Neutrophil (primary cell): ENCODE results near the gene TBX4.

Source experiments
- H3K27ac ChIP-seq: fragments of 200-600 bp; sonication (generic); 2 replicates; pipeline ENCODE4 v1.5.1; 2016; ENCODE audit warnings: mild to moderate bottlenecking, moderate library complexity
- H3K27me3 ChIP-seq: fragments of 200-600 bp; sonication (generic); 2 replicates; pipeline ENCODE4 v1.6.0; 2016; ENCODE audit warnings: mild to moderate bottlenecking
- H3K36me3 ChIP-seq: fragments of 200-600 bp; sonication (generic); 2 replicates; pipeline ENCODE4 v1.5.1; 2017
- H3K4me1 ChIP-seq, 2 experiments: fragments of 200-600 bp in 1 of 2; sonication (generic) in 1 of 2; 1 replicate in 1 of 2; 2 replicates in 1 of 2; pipeline versions ENCODE4 v1.5.1 to v1.6.1; 2013 to 2016; ENCODE audit warnings: low read depth in 1 of 2, low read length in 1 of 2, mild to moderate bottlenecking in 1 of 2, moderate library complexity in 1 of 2; ENCODE audit not compliant: control insufficient read depth in 1 of 2, insufficient read depth in 1 of 2
- H3K4me3 ChIP-seq, 2 experiments: fragments of 200-600 bp in 1 of 2; sonication (generic) in 1 of 2; 1 replicate in 1 of 2; 2 replicates in 1 of 2; pipeline ENCODE4 v1.5.1; 2013 to 2016; ENCODE audit warnings: low read depth in 1 of 2, low read length in 1 of 2, mild to moderate bottlenecking in 1 of 2, moderate library complexity in 1 of 2
- H3K9me3 ChIP-seq: fragments of 200-600 bp; sonication (generic); 2 replicates; pipeline ENCODE4 v1.5.1; 2016
- TF ChIP-seq, protein P1 (sequence below): fragments of 200-600 bp; sonication (generic); IDR thresholded peaks from 2 replicates; pipeline ENCODE4 v1.5.1; 2016; ENCODE audit warnings: antibody characterized with exemption

TBX4 gene

DNA sequence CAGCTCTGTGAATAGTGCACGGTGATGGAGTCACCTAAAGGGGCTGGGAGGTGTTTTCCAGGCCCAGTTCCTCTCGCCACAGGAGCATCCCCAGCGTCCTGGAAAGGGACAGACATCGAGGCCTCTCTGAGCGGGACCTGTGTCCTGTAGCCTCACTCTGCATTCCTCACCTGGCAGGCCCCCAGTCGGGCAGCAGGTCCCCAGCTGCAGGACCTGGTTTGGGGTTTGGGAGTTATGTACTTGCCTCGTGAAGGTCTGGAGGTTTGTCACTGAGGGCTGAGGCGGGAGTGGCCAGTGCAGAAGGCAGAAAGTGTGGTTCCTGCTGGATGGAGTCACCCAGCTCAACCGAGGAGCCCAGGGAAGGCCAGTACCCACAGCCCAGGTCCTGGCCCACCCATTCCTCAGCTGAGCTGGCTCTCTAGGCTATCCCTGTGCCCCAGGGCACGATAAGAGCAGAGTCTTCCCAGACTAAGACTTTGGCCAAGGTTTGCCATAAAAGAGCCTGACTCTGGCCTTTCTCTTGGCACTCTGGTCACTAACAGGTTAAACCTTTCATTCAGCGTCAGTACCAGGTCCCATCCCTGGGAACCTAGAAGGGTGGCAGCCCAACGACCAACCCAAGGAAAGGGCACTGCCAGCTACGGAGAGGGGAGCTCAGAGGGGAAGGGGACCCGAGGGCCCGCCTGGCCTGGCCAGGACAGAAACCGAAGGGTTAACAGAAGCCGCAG lies 24.4 kb downstream of the TBX4 start:
- H3K36me3 ChIP-seq = no peaks in the 10 kb centered on the region

DNA sequence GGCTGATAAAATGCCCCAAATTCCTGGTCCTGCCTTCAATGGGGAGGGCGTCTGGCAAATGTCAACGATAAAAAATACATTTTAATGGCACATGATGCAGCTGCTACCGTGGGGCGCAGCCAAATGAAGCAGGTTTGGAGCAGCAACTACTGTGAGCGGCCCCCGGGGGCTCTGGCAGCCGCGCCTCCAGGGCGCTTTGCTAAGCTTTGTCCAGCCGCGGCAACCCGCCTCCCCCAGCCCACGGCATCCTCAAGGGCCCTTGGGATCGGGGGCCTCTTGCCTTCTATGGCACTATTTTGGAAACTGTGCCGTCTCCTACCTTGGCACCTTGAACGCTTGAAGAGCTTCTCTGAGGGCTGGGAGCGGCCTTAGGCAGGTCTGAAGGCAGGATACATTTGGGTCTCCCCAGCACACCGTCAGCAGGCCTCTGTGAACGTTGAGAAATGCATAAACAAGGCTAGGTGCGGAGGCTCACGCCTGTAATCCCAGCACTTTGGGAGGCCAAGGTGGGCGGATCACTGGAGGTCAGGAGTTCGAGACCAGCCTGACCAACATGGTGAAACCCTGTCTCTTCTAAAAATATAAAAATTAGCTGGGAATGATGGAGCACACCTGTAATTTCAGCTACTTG lies 25.1 kb downstream of the TBX4 start:
- Histone ChIP-seq H3K4me3 (no peak overlapping the region), H3K4me1 (no peaks in the 10 kb centered on the region), H3K27me3 (peaks cover 27% of the 10 kb centered on the region), H3K27ac (no peak overlapping the region), H3K36me3 (no peaks in the 10 kb centered on the region), H3K9me3 (no peaks in the 10 kb centered on the region)
- TF ChIP-seq, protein P1, sequence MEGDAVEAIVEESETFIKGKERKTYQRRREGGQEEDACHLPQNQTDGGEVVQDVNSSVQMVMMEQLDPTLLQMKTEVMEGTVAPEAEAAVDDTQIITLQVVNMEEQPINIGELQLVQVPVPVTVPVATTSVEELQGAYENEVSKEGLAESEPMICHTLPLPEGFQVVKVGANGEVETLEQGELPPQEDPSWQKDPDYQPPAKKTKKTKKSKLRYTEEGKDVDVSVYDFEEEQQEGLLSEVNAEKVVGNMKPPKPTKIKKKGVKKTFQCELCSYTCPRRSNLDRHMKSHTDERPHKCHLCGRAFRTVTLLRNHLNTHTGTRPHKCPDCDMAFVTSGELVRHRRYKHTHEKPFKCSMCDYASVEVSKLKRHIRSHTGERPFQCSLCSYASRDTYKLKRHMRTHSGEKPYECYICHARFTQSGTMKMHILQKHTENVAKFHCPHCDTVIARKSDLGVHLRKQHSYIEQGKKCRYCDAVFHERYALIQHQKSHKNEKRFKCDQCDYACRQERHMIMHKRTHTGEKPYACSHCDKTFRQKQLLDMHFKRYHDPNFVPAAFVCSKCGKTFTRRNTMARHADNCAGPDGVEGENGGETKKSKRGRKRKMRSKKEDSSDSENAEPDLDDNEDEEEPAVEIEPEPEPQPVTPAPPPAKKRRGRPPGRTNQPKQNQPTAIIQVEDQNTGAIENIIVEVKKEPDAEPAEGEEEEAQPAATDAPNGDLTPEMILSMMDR = no peak

More for the DNA sequence above, 24.4 kb downstream of the TBX4 start:
- no peak overlapping the region for H3K4me3 ChIP-seq
- H3K27ac ChIP-seq = no peak overlapping the region
- peaks cover 31% of the 10 kb centered on the region for H3K27me3 ChIP-seq
- no peaks in the 10 kb centered on the region for H3K4me1 ChIP-seq
- TF ChIP-seq, protein P1 = no peak
- no peaks in the 10 kb centered on the region for H3K9me3 ChIP-seq

DNA sequence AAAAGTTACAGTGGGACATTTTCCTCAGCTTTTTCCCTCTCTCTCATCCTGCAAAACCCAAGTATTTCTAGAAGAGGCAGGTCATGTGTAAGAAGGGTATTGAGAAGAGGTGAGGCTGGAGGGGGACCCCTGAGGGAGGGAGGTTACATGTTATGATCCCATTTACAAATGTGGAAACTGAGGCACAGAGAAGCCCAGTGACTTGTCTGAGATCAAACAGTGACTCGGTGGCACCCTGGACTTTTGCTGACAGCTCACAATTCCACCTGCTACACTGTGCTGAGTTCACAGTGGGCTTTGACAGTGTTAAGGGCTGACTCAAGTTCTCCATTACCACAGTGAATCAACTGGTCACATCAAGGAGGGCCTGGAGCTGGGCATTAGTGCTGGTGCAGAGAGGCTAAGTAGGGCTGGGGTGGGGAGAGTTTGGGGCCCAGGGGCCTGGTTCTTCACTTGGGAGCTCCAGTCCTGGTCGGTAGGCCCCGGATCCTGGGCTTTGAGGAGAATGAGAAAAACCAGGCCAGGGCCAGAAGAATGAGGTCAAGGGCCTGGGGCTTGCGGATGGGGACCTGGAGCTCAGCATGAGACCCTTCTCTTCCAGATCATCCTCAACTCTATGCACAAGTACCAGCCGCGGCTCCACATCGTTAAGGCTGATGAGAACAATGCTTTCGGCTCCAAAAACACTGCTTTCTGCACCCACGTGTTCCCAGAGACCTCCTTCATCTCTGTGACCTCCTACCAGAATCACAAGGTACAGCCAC lies 26.0 kb downstream of the TBX4 start:
- Histone ChIP-seq H3K4me1 (no peaks in the 10 kb centered on the region), H3K4me3 (no peak overlapping the region), H3K27ac (no peak overlapping the region), H3K36me3 (no peaks in the 10 kb centered on the region), H3K9me3 (no peaks in the 10 kb centered on the region), H3K27me3 (peaks cover 19% of the 10 kb centered on the region)
- TF ChIP-seq, protein P1 = no peak

DNA sequence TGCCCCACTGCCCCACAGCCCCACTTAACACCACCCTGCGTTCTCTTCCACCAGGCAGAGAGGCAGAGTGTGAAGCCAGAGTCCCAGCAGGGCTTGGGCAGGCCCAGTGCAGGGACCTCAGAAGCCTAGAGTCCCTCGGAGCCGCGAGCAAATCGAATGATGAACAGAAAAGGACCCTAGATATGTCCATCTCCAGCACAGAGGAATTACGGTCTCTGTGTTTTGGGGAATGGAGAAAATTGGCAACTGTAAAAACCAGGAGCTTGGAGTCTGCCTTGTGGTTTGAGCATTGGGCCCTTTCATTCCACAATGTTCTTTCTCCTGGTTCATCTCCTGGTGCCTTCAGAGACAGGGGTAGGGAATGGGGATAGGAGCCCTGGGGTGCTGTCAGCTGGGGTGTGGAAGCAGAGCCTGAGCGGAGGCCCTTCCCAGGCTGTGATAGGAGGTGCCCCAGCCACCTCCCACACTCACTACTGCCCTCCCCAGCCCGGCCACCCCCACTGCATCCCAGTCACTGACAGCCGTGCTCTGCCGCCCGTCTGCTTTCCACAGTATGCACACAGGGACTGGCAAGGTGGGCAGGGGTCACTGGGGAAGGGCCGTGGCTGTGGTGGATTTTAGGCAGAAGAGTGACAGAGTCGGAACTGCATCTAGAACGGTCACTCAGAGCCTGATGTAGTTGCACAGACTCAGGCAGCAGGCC lies 26.7 kb downstream of the TBX4 start:
- peaks cover 14% of the 10 kb centered on the region for H3K27me3 ChIP-seq
- H3K9me3 ChIP-seq = no peaks in the 10 kb centered on the region
- no peaks in the 10 kb centered on the region for H3K36me3 ChIP-seq
- TF ChIP-seq, protein P1 = no peak
- no peak overlapping the region for H3K27ac ChIP-seq
- H3K4me1 ChIP-seq = no peaks in the 10 kb centered on the region
- H3K4me3 ChIP-seq = no peak overlapping the region
